Measurements from ENCODE around the gene CAPN2.

CAPN2 gene

DNA sequence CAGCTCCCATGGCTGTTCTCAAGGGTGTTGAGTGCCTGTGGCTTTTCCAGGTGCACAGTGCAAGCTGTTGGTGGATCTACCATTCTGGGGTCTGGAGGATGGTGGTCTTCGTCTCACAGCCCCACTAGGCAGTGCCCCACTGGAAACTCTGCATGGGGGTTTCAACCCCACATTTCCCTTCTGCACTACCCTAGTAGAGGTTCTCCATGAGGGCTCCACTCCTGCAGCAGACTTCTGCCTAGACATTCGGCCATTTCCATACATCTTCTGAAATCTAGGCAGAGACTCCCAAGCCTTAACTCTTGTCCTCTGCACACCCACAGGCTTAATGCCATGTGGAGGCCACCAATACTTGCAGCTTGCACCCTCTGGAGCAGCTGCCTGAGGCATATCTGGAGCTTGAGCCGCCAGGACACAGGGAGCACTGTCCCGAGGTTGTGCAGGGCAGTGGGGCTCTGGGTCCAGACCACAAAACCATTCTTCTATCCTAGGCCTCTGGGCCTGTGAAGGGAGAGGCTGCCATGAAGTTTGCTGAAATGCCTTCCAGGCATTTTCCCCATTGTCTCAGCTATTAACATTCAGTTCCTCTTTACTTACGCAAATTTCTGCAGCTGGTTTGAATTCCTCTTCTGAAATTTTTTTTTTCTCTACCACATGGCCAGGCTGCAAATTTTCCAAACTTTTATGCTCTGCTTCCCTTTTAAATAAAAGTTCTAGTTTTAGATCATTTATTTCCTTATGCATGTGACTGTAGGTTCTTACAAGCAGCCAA lies 38.0 kb upstream of the CAPN2 start:
- WGBS, 2 donors (ENCODE audit: extremely low coverage in 2 of 2, insufficient read length in 2 of 2, insufficient replicate concordance in 1 of 2), result no CpG with 5 or more reads among the region's 5 CpGs
- H3K23ac ChIP-seq (ENCODE audit: low read depth, low read length, poor library complexity), result no peak overlapping the region

DNA sequence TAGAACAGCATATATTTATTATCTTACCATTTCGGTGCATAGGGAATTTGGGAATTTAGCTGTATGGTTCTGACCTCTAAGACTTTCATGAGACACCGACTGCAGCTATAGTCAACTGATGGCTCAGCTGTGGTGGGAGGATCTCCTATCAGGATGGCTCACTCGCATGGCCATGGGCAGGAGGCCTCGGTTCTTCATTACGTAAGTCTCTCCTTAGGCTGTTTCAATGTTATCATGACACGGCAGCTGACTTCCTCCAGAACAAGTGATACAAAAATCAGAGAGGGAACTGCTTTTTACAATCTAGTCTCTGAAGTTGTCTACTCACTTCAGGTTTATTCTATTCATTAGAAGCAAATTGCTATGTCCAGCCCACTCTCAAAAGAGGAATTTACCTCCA lies 33.5 kb upstream of the CAPN2 start:
- Histone ChIP-seq H3K4me1 (ENCODE audit: control insufficient read depth in 2 of 2, insufficient read depth in 1 of 2, low read depth in 1 of 2, low read length in 2 of 2) (no peaks in the 10 kb centered on the region), H3K4me2 (ENCODE audit: insufficient read depth, low read length, poor library complexity, severe bottlenecking) (no peak overlapping the region), H3K27me3 (ENCODE audit: control insufficient read depth in 3 of 3, insufficient read depth in 3 of 3, low read depth in 1 of 3, low read length in 3 of 3) (peaks cover 0 to 13% (median 0%) of the 10 kb centered on the region in 3 experiments), H4K8ac (ENCODE audit: low read depth, low read length) (no peak overlapping the region), H2AFZ (ENCODE audit: low read length) (no peak overlapping the region), H2BK5ac (ENCODE audit: low read length) (no peak overlapping the region), H4K91ac (ENCODE audit: low read depth, low read length, poor library complexity) (no peak overlapping the region), H3K27ac (replicated peaks; ENCODE audit: low read length) (no peak overlapping the region), H3K23ac (ENCODE audit: low read depth, low read length, poor library complexity) (no peak overlapping the region), H2BK15ac (ENCODE audit: low read length) (no peak overlapping the region), H2BK12ac (ENCODE audit: low read length) (no peak overlapping the region), H3K18ac (ENCODE audit: low read length) (no peak overlapping the region), H2BK120ac (ENCODE audit: low read depth, low read length) (no peak overlapping the region), H3K14ac (ENCODE audit: low read length) (no peak overlapping the region), H3K9ac (ENCODE audit: low read depth, low read length, poor library complexity) (no peak overlapping the region), H2AK5ac (ENCODE audit: low read depth, low read length) (no peak overlapping the region), H3K79me1 (ENCODE audit: low read depth, low read length) (no peaks in the 10 kb centered on the region), H3K4me3 (ENCODE audit: low read length in 2 of 2) (no peak overlapping the region), H3K36me3 (replicated peaks in 1 of 2; ENCODE audit: control insufficient read depth in 2 of 2, insufficient read depth in 2 of 2, low read length in 2 of 2) (no peaks in the 10 kb centered on the region), H3K4ac (ENCODE audit: low read length) (no peak overlapping the region), H3K9me3 (replicated peaks in 1 of 2; ENCODE audit: control insufficient read depth in 2 of 2, insufficient read depth in 1 of 2, low read depth in 1 of 2, low read length in 2 of 2) (peaks cover 0 to 3% of the 10 kb centered on the region in 2 donors)
- DNase-seq (ENCODE audit: low spot score), result no peak
- WGBS, 2 donors (ENCODE audit: extremely low coverage in 2 of 2, insufficient read length in 2 of 2, insufficient replicate concordance in 1 of 2), result no CpG with 5 or more reads among the region's 6 CpGs

More for the DNA sequence above, 38.0 kb upstream of the CAPN2 start:
- no peak overlapping the region for H2BK120ac ChIP-seq (ENCODE audit: low read depth, low read length)
- H3K9ac ChIP-seq (ENCODE audit: low read depth, low read length, poor library complexity), result no peak overlapping the region
- no peak overlapping the region for H2BK15ac ChIP-seq (ENCODE audit: low read length)
- no peaks in the 10 kb centered on the region for H3K4me1 ChIP-seq (ENCODE audit: control insufficient read depth in 2 of 2, insufficient read depth in 1 of 2, low read depth in 1 of 2, low read length in 2 of 2)
- H3K36me3 ChIP-seq (replicated peaks in 1 of 2; ENCODE audit: control insufficient read depth in 2 of 2, insufficient read depth in 2 of 2, low read length in 2 of 2), result no peaks in the 10 kb centered on the region
- no peak overlapping the region for H3K14ac ChIP-seq (ENCODE audit: low read length)
- no peak overlapping the region for H3K4me3 ChIP-seq (ENCODE audit: low read length in 2 of 2)
- H2AFZ ChIP-seq (ENCODE audit: low read length), result no peak overlapping the region
- DNase-seq (ENCODE audit: low spot score), result no peak
- no peak overlapping the region for H2BK5ac ChIP-seq (ENCODE audit: low read length)
- H3K79me1 ChIP-seq (ENCODE audit: low read depth, low read length), result no peaks in the 10 kb centered on the region
- peaks cover 0 to 3% of the 10 kb centered on the region in 2 donors for H3K9me3 ChIP-seq (replicated peaks in 1 of 2; ENCODE audit: control insufficient read depth in 2 of 2, insufficient read depth in 1 of 2, low read depth in 1 of 2, low read length in 2 of 2)
- no peak overlapping the region for H3K4me2 ChIP-seq (ENCODE audit: insufficient read depth, low read length, poor library complexity, severe bottlenecking)
- H3K27me3 ChIP-seq (ENCODE audit: control insufficient read depth in 3 of 3, insufficient read depth in 3 of 3, low read depth in 1 of 3, low read length in 3 of 3), result no peaks in the 10 kb centered on the region
- H3K18ac ChIP-seq (ENCODE audit: low read length), result no peak overlapping the region
- H4K8ac ChIP-seq (ENCODE audit: low read depth, low read length), result no peak overlapping the region
- no peak overlapping the region for H3K4ac ChIP-seq (ENCODE audit: low read length)
- H4K91ac ChIP-seq (ENCODE audit: low read depth, low read length, poor library complexity), result no peak overlapping the region
- no peak overlapping the region for H2BK12ac ChIP-seq (ENCODE audit: low read length)
- H3K27ac ChIP-seq (replicated peaks; ENCODE audit: low read length), result no peak overlapping the region
- H2AK5ac ChIP-seq (ENCODE audit: low read depth, low read length), result no peak overlapping the region

- no peaks in the 10 kb centered on the region for H3K79me1 ChIP-seq (ENCODE audit: low read depth, low read length)
- no peak overlapping the region for H3K23ac ChIP-seq (ENCODE audit: low read depth, low read length, poor library complexity)
- H2AK5ac ChIP-seq (ENCODE audit: low read depth, low read length), result no peak overlapping the region
- no peak overlapping the region for H3K4me2 ChIP-seq (ENCODE audit: insufficient read depth, low read length, poor library complexity, severe bottlenecking)
- H3K9me3 ChIP-seq (replicated peaks in 1 of 2; ENCODE audit: control insufficient read depth in 2 of 2, insufficient read depth in 1 of 2, low read depth in 1 of 2, low read length in 2 of 2), result no peaks in the 10 kb centered on the region
- H3K36me3 ChIP-seq (replicated peaks in 1 of 2; ENCODE audit: control insufficient read depth in 2 of 2, insufficient read depth in 2 of 2, low read length in 2 of 2), result no peaks in the 10 kb centered on the region
- H3K4me1 ChIP-seq (ENCODE audit: control insufficient read depth in 2 of 2, insufficient read depth in 1 of 2, low read depth in 1 of 2, low read length in 2 of 2), result no peaks in the 10 kb centered on the region
- no peak overlapping the region for H4K91ac ChIP-seq (ENCODE audit: low read depth, low read length, poor library complexity)
- no peak overlapping the region for H2AFZ ChIP-seq (ENCODE audit: low read length)
- no peak overlapping the region for H2BK120ac ChIP-seq (ENCODE audit: low read depth, low read length)
- H3K14ac ChIP-seq (ENCODE audit: low read length), result no peak overlapping the region
- H2BK5ac ChIP-seq (ENCODE audit: low read length), result no peak overlapping the region
- no peak overlapping the region for H2BK12ac ChIP-seq (ENCODE audit: low read length)
- H3K27me3 ChIP-seq (ENCODE audit: control insufficient read depth in 3 of 3, insufficient read depth in 3 of 3, low read depth in 1 of 3, low read length in 3 of 3), result peaks cover 0 to 13% (median 0%) of the 10 kb centered on the region in 3 experiments
- H3K18ac ChIP-seq (ENCODE audit: low read length), result no peak overlapping the region
- DNase-seq (ENCODE audit: low spot score), result no peak
- H3K27ac ChIP-seq (replicated peaks; ENCODE audit: low read length), result no peak overlapping the region
- WGBS, 2 donors (ENCODE audit: extremely low coverage in 2 of 2, insufficient read length in 2 of 2, insufficient replicate concordance in 1 of 2), result no CpG with 5 or more reads among the region's 2 CpGs
- no peak overlapping the region for H2BK15ac ChIP-seq (ENCODE audit: low read length)
- H3K9ac ChIP-seq (ENCODE audit: low read depth, low read length, poor library complexity), result no peak overlapping the region
- H3K4ac ChIP-seq (ENCODE audit: low read length), result no peak overlapping the region
- no peak overlapping the region for H4K8ac ChIP-seq (ENCODE audit: low read depth, low read length)
- H3K4me3 ChIP-seq (ENCODE audit: low read length in 2 of 2), result no peak overlapping the region
Observed at GRCh38 chr1:223680188-223680587, 32.2 kb upstream of the CAPN2 start.

GRCh38 chr1:223682502-223682901 lies 29.8 kb upstream of the CAPN2 start:
- no peak overlapping the region for H2BK15ac ChIP-seq (ENCODE audit: low read length)
- H3K4me1 ChIP-seq (ENCODE audit: control insufficient read depth in 2 of 2, insufficient read depth in 1 of 2, low read depth in 1 of 2, low read length in 2 of 2), result no peaks in the 10 kb centered on the region
- no peak overlapping the region for H4K91ac ChIP-seq (ENCODE audit: low read depth, low read length, poor library complexity)
- H2AFZ ChIP-seq (ENCODE audit: low read length), result no peak overlapping the region
- no peak overlapping the region for H3K9ac ChIP-seq (ENCODE audit: low read depth, low read length, poor library complexity)
- no peaks in the 10 kb centered on the region for H3K79me1 ChIP-seq (ENCODE audit: low read depth, low read length)
- no peak overlapping the region for H2BK12ac ChIP-seq (ENCODE audit: low read length)
- H4K8ac ChIP-seq (ENCODE audit: low read depth, low read length), result no peak overlapping the region
- H3K4me3 ChIP-seq (ENCODE audit: low read length in 2 of 2), result no peak overlapping the region
- WGBS, 2 donors (ENCODE audit: extremely low coverage in 2 of 2, insufficient read length in 2 of 2, insufficient replicate concordance in 1 of 2), result no CpG with 5 or more reads among the region's 3 CpGs
- no peak for DNase-seq (ENCODE audit: low spot score)
- no peak overlapping the region for H2BK5ac ChIP-seq (ENCODE audit: low read length)
- H3K9me3 ChIP-seq (replicated peaks in 1 of 2; ENCODE audit: control insufficient read depth in 2 of 2, insufficient read depth in 1 of 2, low read depth in 1 of 2, low read length in 2 of 2), result no peaks in the 10 kb centered on the region
- H3K4ac ChIP-seq (ENCODE audit: low read length), result no peak overlapping the region
- no peak overlapping the region for H2BK120ac ChIP-seq (ENCODE audit: low read depth, low read length)
- H3K27me3 ChIP-seq (ENCODE audit: control insufficient read depth in 3 of 3, insufficient read depth in 3 of 3, low read depth in 1 of 3, low read length in 3 of 3), result peaks cover 0 to 13% (median 0%) of the 10 kb centered on the region in 3 experiments
- no peak overlapping the region for H3K4me2 ChIP-seq (ENCODE audit: insufficient read depth, low read length, poor library complexity, severe bottlenecking)
- no peak overlapping the region for H2AK5ac ChIP-seq (ENCODE audit: low read depth, low read length)
- H3K18ac ChIP-seq (ENCODE audit: low read length), result no peak overlapping the region
- no peak overlapping the region for H3K27ac ChIP-seq (replicated peaks; ENCODE audit: low read length)
- H3K36me3 ChIP-seq (replicated peaks in 1 of 2; ENCODE audit: control insufficient read depth in 2 of 2, insufficient read depth in 2 of 2, low read length in 2 of 2), result no peaks in the 10 kb centered on the region
- no peak overlapping the region for H3K14ac ChIP-seq (ENCODE audit: low read length)
- H3K23ac ChIP-seq (ENCODE audit: low read depth, low read length, poor library complexity), result no peak overlapping the region

Data from neuronal stem cell (in vitro differentiated cells).